Activated T-cell treated with anti-CD3 and anti-CD28 coated beads, Interleukin-2, amount 50 U/mL, for 4 hours (primary cell): ENCODE results near the gene DNAJC4. TPM values are rescaled to one million over a fixed set of nuclear protein-coding genes. Genes with fewer than 3 reads are reported as not detected.
"Not testable (repeated sequence)": the region's sequence is repeated elsewhere in the genome, so short reads cannot be mapped to it uniquely, and the experiment has no call there.

Source experiments
- ATAC-seq, 2 donors: fragments of 200-7000 bp; cut with Tn5 transposase; one replicate each; pipeline ENCODE4 v1.10.0; 2021
- DNase-seq: peaks from one replicate; pipeline ENCODE4 v3.0.0-alpha.2; 2020
- H3K27me3 Mint-ChIP-seq: one replicate; pipeline ENCODE4 v1.8.0; 2021; ENCODE audit warnings: low read depth, mixed read lengths
- H3K36me3 Mint-ChIP-seq: one replicate; pipeline ENCODE4 v1.8.0; 2022; ENCODE audit warnings: mixed read lengths; ENCODE audit not compliant: insufficient read depth
- H3K4me1 Mint-ChIP-seq: one replicate; pipeline ENCODE4 v1.8.0; 2021; ENCODE audit warnings: low read depth, mixed read lengths
- H3K4me3 Mint-ChIP-seq: one replicate; pipeline ENCODE4 v1.8.0; 2021; ENCODE audit warnings: mild to moderate bottlenecking, moderate library complexity, mixed read lengths
- H3K9me3 Mint-ChIP-seq: one replicate; pipeline ENCODE4 v1.8.0; 2021; ENCODE audit warnings: mixed read lengths
- total RNA-seq, 3 donors: library from RNA; stranded (reverse); gene quantifications; one replicate each; pipeline ENCODE4 v1.2.1, GENCODE V29; 2021

Gene DNAJC4
- total RNA-seq, 3 donors from 2014 or later: 15.0 to 16.6 (median 16.1) TPM

DNA sequence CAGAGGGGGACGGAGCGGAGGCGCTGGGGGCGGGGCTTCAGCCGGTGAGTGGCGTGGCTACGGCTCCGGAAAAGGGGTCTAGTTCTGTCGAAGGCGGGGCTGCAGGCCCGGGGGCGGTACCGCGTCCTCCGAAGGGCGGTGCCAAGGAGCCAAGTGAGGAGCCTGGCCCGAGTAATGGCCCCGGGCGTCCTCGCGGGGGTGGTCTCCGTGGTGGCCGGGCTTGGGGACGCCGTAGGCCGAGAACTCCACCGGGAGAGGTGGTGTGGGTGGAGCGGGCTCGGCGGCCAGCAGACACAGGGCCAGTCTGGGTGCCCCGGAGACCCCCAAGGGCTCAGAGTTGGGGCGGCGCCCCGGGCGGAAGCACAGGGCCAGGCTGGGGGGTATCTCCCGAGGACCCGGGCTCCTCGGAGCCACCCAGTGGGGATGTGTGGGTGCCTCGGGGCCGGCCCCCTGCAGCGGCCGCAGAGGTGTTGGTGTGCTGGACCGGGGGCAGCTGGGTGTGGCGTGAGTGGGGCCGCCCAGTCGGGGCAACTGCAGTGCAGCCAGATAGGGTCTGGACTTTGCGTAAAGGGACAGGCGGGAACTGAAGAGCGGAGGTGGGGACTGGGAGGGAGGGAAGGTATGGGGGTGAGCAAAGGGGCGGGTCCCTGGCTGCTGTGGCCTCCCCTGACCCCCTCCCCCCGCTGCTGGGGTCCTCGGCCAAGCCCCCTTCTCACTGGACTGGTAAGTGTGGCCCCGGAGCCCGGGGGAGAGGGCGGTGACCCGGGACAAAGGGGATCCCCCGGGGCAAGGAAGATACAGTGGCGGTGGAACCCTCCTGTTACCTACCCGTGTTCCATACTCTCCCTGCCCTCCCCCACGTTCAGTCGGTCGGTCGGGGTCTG, 11.4 kb downstream of the DNAJC4 start:
- Mint-ChIP-seq H3K27me3 (no peaks in the 10 kb centered on the region), H3K4me3 (peak overlapping the region; percentile 89), H3K36me3 (peaks cover 2% of the 10 kb centered on the region), H3K9me3 (no peaks in the 10 kb centered on the region), H3K4me1 (peaks cover 31% of the 10 kb centered on the region)
- DNase-seq (no peak), ATAC-seq (peak; percentile 1)

DNA sequence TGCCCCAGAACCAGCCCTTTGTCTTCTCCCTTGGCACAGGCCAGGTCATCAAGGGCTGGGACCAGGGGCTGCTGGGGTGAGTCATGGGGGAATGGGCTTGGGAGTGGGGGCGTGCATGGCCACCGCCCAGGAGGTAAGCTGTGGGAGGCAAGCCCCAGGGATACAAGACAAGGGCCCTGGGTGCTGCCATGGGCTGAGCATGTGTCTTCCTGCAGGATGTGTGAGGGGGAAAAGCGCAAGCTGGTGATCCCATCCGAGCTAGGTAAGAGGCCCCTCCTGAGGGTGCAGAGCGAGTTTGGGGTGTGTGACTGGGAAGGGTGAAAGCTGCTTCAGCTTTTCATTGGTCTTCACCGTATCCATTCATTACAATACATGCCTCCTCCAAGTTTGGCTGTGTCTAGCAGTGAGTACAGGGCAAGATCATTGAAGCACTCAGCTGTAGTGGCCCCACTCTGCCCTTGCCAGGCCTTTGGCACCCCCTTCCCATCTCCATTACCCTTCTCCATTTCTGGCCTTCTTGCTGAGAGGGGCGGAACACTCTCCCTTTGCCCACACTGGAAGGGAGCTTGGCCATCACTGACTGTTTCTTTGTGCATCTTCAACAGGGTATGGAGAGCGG, 13.0 kb downstream of the DNAJC4 start:
- DNase-seq (no peak), ATAC-seq (no peak)
- H3K36me3 Mint-ChIP-seq: peaks cover 2% of the 10 kb centered on the region
- peaks cover 33% of the 10 kb centered on the region for H3K4me1 Mint-ChIP-seq
- H3K9me3 Mint-ChIP-seq: no peaks in the 10 kb centered on the region
- peak overlapping the region; percentile 89 for H3K4me3 Mint-ChIP-seq
- no peaks in the 10 kb centered on the region for H3K27me3 Mint-ChIP-seq

DNA sequence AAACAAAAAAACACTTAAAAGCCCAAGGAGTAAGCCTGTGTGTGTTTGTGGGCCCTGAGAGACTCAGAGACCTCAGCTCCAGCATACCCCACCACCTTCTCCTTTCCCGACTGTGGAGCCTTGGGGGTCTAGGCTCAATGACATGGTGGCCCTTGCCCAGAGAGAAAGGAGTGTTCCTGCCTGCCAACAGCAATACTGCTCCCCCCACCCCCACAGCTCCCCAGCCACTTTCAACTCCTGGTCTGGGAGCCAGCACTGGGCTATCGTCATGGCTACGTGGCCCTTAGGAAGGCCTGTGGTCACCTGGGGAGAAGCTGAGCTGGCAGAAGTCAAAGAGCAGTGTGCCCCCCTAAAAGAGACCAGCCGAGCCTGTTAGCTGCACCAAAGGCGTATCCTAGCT, 13.8 kb downstream of the DNAJC4 start:
- H3K36me3 Mint-ChIP-seq: peaks cover 2% of the 10 kb centered on the region
- ATAC-seq (no peak), DNase-seq (no peak)
- no peaks in the 10 kb centered on the region for H3K9me3 Mint-ChIP-seq
- H3K27me3 Mint-ChIP-seq: no peaks in the 10 kb centered on the region
- H3K4me3 Mint-ChIP-seq: peak overlapping the region; percentile 89
- peaks cover 33% of the 10 kb centered on the region for H3K4me1 Mint-ChIP-seq

DNA sequence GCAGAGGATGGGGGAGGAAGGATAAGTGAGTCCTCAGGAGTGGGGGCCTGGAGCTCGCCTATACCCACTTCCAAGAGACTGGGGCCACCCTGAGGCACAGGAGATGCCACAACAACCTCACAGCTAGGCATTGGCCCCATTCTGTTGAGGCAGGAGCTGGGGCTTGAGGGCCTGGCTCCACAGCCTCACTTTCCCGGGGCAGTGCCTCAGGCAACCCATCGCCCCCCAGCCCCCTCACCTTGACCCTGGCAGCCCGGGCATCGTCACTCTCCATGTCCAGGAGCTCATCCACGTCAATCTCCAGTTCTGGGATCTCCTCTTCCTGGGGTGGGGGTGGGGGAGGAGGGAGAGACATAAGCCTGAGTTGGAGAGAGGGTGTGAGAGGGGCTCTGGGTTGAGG, 14.6 kb downstream of the DNAJC4 start:
- DNase-seq: no peak
- Mint-ChIP-seq H3K4me1 (peaks cover 31% of the 10 kb centered on the region), H3K36me3 (peaks cover 2% of the 10 kb centered on the region), H3K27me3 (no peaks in the 10 kb centered on the region), H3K9me3 (no peaks in the 10 kb centered on the region), H3K4me3 (peak overlapping the region; percentile 97)
- no peak for ATAC-seq

DNA sequence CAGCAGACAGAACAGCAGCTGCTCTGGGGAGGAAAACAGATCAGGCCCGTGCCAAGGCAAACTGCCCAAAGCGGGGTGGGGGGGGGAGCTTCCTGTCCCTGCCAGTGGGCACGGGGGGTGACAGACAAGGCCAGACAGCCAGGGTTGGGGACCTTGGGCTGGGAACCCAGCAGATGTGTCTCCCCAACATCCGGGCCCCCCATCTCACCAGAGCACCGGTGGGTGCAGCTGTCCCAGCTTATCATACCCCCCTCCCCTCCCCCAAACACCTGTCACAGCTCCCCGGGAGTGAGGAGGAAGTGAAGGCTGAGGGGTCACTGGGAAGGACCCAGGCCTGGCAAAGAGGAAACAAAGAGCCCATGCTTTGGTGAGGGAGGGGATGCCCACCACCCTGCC, 15.1 kb downstream of the DNAJC4 start:
- Mint-ChIP-seq H3K4me3 (peak overlapping the region; percentile 97), H3K27me3 (no peaks in the 10 kb centered on the region), H3K36me3 (no peaks in the 10 kb centered on the region), H3K9me3 (no peaks in the 10 kb centered on the region), H3K4me1 (peaks cover 29% of the 10 kb centered on the region)
- no peak for ATAC-seq
- no peak for DNase-seq

DNA sequence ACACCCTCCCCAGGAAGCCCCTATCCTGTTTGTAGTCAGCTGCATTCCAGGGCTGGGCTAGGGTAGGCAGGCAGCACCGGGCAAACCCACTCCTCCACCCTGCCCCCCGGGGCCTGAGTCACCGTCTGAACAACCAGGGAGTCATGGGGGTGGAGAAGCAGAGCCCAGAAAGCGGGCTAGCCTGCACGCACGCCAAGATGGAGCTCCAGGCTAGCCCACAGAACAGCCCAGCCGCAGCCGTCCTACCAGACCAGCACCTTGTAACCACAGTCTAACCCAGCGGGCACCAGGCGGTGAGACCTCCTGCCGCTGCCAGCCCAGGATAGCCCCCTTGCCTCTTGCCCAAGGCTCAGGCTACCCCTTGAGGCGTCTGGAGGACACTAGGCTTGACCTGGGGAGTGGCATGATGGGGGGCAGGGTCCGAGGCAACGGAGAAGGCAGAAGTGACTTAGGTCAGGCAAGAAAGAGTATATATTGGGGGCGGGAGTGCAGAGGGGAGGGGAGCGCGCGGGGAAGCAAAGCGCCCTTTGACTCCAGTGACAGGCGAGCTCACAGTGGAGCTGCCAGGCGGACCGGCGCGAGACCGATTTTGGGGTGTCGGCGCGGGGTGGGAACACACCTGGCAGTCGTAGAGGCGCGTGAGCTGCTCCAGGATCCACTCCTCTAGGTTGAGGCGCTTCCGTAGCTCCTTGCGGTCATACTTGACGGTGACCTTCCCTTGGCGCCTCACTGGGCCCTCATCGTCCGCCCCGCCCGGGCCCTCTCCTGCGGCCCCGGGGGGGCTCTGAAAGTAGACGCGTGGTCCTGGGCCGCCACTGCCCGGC, 15.7 kb downstream of the DNAJC4 start:
- Mint-ChIP-seq H3K36me3 (no peaks in the 10 kb centered on the region), H3K9me3 (no peaks in the 10 kb centered on the region), H3K4me1 (peaks cover 28% of the 10 kb centered on the region), H3K27me3 (no peaks in the 10 kb centered on the region), H3K4me3 (peak overlapping the region; percentile 97)
- DNase-seq (peak; percentile 82), ATAC-seq (peak; percentile 16 to 20)

DNA sequence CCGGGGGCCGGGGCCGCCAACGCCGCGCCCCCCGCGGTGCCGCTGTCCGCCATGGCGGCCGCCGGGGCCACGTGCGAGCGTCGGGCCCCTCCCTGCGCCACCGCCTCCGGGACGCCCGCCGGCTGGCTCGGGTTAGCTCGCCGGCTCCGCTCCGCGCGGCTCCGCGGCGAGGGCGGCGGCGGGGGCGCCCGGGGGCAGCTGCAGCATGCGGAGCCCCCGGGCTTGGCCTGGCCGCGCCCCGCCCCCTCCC, 16.2 kb downstream of the DNAJC4 start:
- H3K36me3 Mint-ChIP-seq, DNase-seq, H3K27me3 Mint-ChIP-seq, H3K9me3 Mint-ChIP-seq: not testable (repeated sequence)
- ATAC-seq: peak; percentile 16 to 26
- H3K4me3 Mint-ChIP-seq: peak overlapping the region; percentile 83
- peaks cover 28% of the 10 kb centered on the region for H3K4me1 Mint-ChIP-seq

DNA sequence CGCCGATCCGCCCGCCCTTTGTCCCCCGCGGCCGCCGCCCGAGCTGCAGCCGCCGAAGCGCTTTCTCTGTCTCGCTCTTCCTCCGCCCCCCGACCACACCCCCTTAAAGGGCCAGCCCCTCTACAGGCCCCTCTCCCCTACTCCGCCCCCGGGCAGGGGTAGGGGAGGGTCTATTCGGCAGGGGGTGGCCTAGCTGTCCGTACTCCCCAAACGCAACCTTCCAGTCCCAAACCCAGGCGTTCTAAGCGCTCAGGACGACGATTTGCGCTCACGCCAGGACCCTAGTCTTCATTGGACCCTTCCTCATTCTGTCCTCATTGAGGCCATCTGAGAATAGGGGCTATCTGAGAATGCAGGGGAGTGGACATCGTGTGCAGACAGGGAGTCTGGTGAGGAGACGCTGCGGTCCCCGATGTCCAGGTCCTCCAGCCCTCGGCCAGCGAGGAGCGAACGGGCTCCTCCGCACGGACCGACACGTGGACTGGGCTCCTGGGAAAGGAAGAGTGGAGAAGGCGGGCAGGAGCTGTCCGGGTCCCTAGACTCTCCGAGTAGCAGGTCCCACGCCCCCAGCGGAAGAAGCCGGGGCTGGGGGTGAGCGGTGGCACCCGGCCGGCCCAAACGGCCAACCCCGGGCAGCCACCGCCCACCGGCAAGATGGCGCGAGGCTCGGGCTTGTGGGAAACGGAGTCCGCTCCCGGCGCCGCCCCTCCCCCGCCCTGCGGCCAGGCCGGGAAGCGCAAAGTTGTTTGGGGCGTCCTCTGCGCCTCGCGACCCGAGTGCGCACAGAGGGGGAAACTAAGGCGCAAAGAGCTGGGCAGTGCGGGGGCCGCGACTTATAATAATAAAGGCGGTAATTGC, 16.8 kb downstream of the DNAJC4 start, which contains the start of gene PPP1R14B:
TSS of gene PPP1R14B (minus strand) at position 73 of the 858 bp plus-strand sequence. CDS start 270 bp downstream, outside the sequence.
- H3K9me3 Mint-ChIP-seq: no peaks in the 10 kb centered on the region
- H3K36me3 Mint-ChIP-seq: no peaks in the 10 kb centered on the region
- H3K4me1 Mint-ChIP-seq: peaks cover 33% of the 10 kb centered on the region
- H3K27me3 Mint-ChIP-seq: no peaks in the 10 kb centered on the region
- peak; percentile 69 for ATAC-seq
- peak; percentile 77 for DNase-seq
- H3K4me3 Mint-ChIP-seq: peak within 1 kb of the TSS; percentile 97

DNA sequence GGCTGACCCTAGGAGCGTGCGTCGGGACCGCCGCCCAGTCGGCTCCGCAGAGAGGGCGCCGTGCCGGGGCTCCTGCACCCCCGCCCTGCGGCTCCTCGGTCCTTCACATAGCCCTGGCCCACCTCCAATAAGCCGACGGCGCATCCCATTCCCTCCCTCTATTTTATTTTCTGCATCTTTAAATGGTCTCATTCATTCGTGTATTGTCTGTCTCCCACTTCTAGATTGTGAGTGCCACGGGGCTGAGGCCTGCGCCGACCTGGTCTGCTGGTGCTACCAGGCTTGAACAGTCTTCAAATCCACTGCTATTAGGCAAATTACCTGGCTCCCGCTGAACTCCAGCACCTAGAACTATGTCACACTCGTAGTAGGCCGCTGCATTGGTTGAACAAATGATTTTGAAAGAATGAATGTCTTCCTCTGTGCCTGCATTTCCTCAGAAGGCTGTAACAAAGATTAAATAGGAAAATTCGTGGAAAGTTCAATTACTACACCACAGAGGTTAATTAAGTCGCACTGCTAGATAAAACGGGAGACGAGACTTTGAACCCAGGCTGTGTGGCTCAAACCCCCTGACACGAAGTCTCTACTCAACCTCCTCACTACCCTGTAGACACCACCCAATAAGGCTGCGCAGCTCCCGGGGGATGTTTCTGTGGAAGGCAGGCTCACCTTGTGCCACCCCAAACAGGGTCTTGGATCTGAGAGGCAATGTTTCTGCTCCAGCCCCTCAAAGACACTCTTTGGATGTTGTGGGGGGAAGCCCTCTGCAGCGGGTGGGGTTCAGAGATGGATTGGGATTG, 17.6 kb downstream of the DNAJC4 start:
- H3K4me3 Mint-ChIP-seq: peak overlapping the region; percentile 73
- H3K27me3 Mint-ChIP-seq: no peaks in the 10 kb centered on the region
- peaks cover 28% of the 10 kb centered on the region for H3K4me1 Mint-ChIP-seq
- no peaks in the 10 kb centered on the region for H3K36me3 Mint-ChIP-seq
- ATAC-seq: no peak
- no peaks in the 10 kb centered on the region for H3K9me3 Mint-ChIP-seq
- DNase-seq: no peak

DNA sequence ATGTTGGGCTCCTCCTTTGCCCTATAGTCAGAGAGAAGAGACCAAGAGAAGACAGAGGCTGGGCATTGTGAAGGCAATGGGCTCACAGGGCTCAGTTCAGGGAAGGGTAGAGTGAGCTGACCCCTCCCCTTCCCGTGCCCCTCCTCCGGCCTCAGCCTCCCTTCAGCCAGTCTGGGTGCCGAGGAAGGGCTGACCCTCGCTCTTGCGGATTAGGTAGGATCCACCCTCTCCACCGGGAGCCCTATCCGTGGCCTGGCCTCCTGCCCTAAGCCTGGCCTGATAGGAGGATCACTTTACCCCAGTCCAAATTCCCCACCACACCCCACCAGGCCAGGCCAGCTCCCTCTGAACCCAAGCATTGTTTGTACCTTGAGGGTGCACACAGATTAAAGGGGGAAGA, 18.2 kb downstream of the DNAJC4 start:
- Mint-ChIP-seq H3K4me3 (peak overlapping the region; percentile 35), H3K36me3 (no peaks in the 10 kb centered on the region), H3K4me1 (peaks cover 22% of the 10 kb centered on the region), H3K27me3 (no peaks in the 10 kb centered on the region), H3K9me3 (no peaks in the 10 kb centered on the region)
- ATAC-seq: no peak
- no peak for DNase-seq

DNA sequence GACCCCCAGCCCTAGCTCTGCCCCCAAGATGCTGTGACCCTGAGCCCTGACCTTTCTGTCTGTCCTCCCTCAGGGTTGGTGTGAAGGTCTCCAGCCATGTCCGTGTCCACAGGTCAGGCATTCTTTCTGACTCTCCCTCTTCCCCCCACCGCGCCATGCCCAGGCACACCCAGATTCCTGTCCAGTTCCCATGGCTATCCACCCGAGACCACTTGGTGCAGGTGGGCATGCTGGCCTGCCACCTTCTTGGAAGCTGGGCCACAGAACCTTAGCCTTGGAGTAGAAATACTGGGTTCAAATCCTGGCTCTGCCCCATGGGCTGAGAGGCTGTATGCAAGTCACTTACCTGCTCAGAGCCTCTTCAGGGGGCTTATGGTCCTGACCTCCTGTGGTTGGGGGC, 18.7 kb downstream of the DNAJC4 start:
- H3K4me3 Mint-ChIP-seq: peak overlapping the region; percentile 35

DNA sequence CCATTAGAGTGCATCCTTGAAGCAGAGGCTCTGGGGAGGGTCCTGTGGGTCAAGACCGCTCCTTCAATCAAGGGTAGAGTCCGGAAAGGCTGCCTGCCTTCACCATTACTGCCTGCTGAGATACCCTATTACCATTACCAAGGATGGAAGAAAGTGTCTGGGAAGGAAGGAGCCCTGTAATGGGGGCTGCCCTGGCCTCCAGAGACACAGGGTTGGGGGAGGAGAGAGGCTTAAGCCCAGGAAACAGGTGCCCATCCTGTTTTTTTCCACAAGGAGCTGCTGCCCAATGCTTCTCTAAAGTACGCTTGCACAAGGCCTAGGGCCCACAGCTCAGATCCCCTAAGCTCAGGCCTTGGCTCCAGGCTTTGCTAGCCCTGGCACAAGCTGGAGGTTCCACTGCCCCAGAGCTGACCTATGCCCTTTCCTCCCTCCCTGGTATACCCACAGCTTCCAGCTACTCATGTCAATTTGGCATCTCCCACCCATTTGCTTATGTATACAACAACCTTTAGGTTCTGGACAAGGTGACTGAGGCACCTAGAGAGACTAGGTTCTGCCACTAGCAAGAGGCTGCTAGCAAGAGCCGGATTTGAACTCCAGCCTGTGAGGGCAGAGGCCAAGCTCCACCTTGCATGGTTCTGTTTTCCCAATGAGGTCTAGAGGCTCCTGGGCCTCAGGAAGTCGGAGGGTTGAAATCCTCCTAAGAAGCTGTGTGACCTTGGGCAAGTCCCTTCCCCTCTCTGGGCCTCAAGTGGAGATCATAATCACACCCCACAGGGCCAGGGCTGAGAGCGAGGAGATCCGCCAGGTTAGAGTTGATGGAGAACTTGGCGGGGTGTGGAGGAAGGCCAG, 19.4 kb downstream of the DNAJC4 start:
- ATAC-seq (no peak), DNase-seq (no peak)
- Mint-ChIP-seq H3K36me3 (no peaks in the 10 kb centered on the region), H3K9me3 (no peaks in the 10 kb centered on the region), H3K4me1 (peaks cover 15% of the 10 kb centered on the region), H3K4me3 (peak overlapping the region; percentile 21), H3K27me3 (no peaks in the 10 kb centered on the region)

More for the DNA sequence above, 18.7 kb downstream of the DNAJC4 start:
- Mint-ChIP-seq H3K36me3 (no peaks in the 10 kb centered on the region), H3K4me1 (peaks cover 18% of the 10 kb centered on the region), H3K27me3 (no peaks in the 10 kb centered on the region), H3K9me3 (no peaks in the 10 kb centered on the region)
- ATAC-seq: no peak
- no peak for DNase-seq
